CD1c-positive myeloid dendritic cell (primary cell): Measurements from ENCODE around the gene OR2T35.

Experiments used
- DNase-seq: peaks from one replicate; pipeline ENCODE4 v3.0.0-alpha.2; 2016; ENCODE audit errors: extremely low spot score

The OR2T35 gene

DNA sequence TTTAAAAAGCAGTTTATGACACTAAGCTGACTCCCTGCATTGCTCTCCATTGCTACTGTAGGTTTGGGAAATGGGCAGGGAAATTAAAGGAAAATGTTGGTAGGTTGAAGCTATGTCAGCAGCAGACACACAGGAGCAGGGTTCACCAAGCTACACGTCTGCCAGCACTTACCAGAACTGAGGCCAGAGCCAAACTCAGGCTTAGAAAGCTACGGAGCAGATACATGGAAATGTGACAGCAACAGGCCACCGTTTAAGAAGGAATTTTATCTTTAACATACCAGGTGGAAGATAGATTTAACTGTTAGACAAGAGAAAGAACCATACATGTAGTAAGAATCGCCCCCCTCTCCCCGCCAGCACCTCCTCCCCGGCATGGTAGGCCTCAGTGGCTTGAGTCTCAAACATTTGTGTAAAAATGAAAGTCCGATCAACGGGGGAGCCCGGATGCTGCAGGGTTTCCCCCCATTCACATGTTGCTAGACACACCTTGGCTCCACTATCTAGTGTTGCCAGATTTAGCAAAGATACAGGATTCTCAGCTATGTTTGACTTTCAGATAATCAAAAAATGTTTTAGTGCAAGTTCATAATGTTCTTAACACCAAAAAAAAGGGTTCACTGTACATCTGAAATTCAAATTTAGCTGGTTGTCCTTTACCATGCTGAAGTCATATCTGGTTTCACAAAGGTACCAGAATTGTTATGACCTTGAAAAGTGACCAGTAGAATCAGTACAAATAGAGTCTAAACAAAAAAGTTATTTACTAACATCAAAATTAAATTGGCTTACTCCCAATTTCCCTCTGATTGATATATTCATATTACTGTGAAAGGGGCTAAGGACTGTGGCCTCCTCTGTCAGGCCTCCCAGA is 16.9 kb downstream of the OR2T35 start:
- no peak for DNase-seq

GRCh38 chr1:248625971-248626370 is 19.1 kb downstream of the OR2T35 start:
- no peak for DNase-seq

- DNase-seq, result no peak
Observed at GRCh38 chr1:248625166-248625565, 19.9 kb downstream of the OR2T35 start.

- DNase-seq, result peak; percentile 54
Observed at GRCh38 chr1:248622570-248623001, 22.5 kb downstream of the OR2T35 start.

DNA sequence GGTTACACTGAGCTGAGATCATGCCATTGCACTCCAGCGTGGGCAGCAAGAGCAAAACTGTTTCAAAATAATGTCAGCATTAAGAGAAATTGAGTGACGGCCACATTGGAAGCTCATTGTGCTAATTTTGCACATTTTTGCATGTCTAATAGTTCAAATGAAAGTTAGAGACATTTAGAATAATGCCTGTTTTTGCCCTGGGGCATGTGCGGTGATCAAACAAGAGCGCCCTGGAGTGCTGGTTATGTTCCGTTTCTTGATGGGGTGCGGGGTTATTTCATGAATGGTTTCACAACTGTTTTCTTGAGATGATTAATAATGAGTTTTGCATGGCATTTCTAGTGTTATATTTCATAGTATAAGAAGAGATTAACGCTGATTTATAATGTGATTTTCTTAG is 23.3 kb downstream of the OR2T35 start:
- no peak for DNase-seq

GRCh38 chr1:248618878-248619277 is 26.2 kb downstream of the OR2T35 start:
- DNase-seq, result peak; percentile 60

DNA sequence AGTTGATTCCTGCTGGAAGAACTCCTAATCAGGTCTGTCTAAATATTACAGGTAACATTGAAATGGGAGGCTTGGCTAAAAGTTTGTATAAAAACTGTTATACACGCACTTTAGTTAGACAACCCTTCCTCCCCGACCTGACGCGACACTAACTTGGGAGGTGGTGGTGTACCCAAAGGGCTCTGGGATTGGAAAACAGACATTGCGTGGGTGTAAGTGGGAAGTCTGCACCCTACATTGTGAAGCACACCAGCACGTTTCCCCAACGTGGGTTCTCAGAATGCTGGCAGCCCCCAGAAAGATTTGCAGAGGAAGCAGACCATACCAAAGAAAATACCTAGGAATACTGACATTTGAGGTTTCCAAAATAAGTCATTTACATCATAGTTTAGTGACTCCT is 27.0 kb downstream of the OR2T35 start:
- DNase-seq, result no peak

- DNase-seq, result no peak
Observed at GRCh38 chr1:248613742-248614141, 31.3 kb downstream of the OR2T35 start.

- peak; percentile 9 for DNase-seq
Observed at GRCh38 chr1:248611883-248612414, 33.1 kb downstream of the OR2T35 start.

GRCh38 chr1:248610301-248610700 is 34.8 kb downstream of the OR2T35 start:
- DNase-seq, result no peak

DNA sequence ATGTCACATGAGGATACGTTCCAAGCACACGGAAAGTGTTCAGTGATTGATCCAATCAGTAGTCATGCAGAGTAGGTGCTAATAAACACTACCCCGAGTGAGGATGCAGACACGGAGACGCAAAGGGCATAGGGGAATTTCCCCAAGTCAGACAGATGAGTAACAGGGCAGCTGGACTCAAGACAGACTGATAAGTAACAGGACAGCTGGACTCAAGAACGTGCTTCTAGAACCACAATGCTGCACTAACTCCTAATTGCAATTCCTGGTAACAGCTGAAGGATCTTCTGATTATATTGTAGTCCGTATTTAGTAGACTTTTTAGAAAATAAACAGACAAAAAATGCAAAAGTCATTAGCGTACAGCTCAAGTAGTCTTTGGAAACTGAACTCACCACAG is 45.7 kb downstream of the OR2T35 start:
- DNase-seq, result no peak

DNA sequence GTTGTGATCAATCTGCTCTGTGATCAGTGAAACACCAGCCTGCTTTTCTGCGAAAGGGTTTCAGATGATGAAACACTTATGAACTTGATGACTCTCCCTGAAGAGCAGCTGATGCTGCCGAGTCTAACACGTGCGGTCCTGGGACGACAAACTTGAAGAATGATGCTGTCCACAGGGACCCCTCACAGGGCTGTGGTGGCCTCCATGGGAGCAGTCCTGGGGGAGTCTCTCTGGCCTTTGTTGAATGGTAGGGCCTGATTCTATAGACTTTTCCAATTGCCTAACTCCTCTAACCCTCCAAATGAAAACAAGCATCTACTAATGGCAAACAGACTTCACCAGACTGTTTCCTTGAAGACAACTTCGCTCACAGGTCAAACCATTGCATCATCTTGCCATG is 47.5 kb downstream of the OR2T35 start, which contains the start of gene OR2T10:
TSS of gene OR2T10 (minus strand) at position 112 of the 400 bp plus-strand sequence. CDS start 3,932 bp downstream, outside the sequence.
- DNase-seq, result no peak

- peak; percentile 65 for DNase-seq
Observed at GRCh38 chr1:248596615-248597014, 48.5 kb downstream of the OR2T35 start.

DNA sequence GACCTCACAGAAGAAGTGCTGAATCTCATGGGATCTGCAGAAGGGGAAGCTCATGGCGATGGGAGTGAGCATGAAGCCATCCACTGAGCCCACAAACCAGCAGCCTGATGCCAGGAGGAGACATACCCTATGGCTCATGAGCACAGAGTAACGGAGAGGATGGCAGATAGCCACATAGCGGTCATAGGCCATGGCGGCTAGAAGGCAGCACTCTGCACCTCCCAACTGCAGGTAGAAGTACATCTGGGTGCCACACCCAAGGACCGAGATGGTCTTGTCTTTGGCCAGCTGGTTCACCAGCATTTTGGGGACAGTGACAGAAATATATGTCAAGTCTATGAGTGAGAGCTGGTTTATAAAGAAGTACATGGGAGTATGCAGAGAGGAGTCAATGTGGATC is 51.9 kb downstream of the OR2T35 start:
- no peak for DNase-seq

DNA sequence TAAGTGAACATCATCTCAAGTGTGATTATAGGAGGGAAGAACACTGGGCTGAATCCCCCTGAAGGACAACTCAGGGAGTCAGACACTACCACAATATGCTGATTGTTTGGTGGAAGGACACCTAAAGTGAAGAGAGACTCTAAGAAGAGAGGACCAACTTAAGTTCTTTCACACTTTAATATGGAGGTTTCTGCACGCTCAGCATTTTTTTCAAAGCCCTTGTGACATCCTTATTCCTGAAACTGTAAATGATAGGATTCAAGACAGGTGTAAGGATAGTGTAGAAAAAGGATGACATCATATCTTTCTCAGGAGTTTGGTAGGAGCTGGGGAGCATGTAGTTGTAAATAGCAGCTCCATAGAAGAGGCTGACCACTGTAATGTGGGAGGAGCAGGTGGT is 52.4 kb downstream of the OR2T35 start:
- no peak for DNase-seq

GRCh38 chr1:248590055-248590454 is 55.0 kb downstream of the OR2T35 start:
- no peak for DNase-seq

DNA sequence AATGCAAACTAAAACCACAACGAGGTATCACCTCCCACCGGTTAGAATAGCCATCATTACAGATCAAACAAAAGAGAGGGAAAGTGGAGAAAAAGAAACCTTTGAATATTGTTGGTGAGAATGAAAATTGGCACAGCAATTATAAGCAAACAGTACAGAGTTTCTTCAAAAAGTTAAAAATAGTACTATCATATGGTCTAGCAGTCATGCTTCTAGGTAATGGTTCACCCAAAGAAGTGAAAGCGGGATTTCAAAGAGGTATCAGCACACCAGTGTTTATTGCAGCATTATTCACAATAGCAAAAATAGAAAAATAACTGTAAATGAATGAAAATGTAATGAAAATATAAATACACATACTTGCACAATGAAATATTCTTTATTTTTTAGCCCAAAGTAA is 55.7 kb downstream of the OR2T35 start:
- DNase-seq, result no peak
